A549 (cell line): ENCODE measurements around the gene NR2C2. TPM values are rescaled to one million over a fixed set of nuclear protein-coding genes. Genes with fewer than 3 reads are reported as not detected.

Experiments used
- ATAC-seq, 2 experiments: fragments of 200-7000 bp in 1 of 2; fragments of >200 bp in 1 of 2; cut with Nextera tagmentation in 1 of 2; cut with Tn5 transposase in 1 of 2; 3 replicates each; pipeline versions ENCODE4 v1.8.0 to v1.9.1; 2018 to 2020; ENCODE audit warnings: mild to moderate bottlenecking in 1 of 2, moderate library complexity in 1 of 2
- CTCF ChIA-PET: fragments of 300-600 bp; sonication (Branson Sonifier 250); formaldehyde crosslinking; extraction: SDS; loops from one replicate; lab custom pipeline; 2021; ENCODE audit warnings: antibody characterized with exemption, inconsistent platforms; lab: Yijun Ruan, JAX
- POLR2A ChIA-PET: fragments of 350-600 bp; formaldehyde crosslinking; extraction: SDS; loops from one replicate; lab custom pipeline; 2021; ENCODE audit warnings: antibody characterized with exemption, inconsistent platforms; lab: Yijun Ruan, JAX
- DNase-seq, 2 experiments: peaks; one replicate each; pipeline versions ENCODE4 v3.0.0 to v3.0.0-alpha.2; 2011 to 2016; ENCODE audit warnings: low read depth in 1 of 2, low spot score in 1 of 2
- FAIRE-seq: peaks from 2 replicates; lab custom pipeline; 2011; peaks lifted over from hg19 to GRCh38; lab: Jason Lieb, UNC
- H3K27ac ChIP-seq, 2 experiments: fragments of >200 bp; sonication (Bioruptor Twin); formaldehyde crosslinking; 3 replicates each; pipeline ENCODE4 v1.5.1; 2016 to 2017
- H3K4me1 ChIP-seq: fragments of >200 bp; sonication (Bioruptor Twin); formaldehyde crosslinking; 3 replicates; pipeline ENCODE4 v1.6.1; 2016
- H3K4me2 ChIP-seq: fragments of >200 bp; sonication (Bioruptor Twin); formaldehyde crosslinking; 3 replicates; pipeline ENCODE4 v1.6.1; 2016
- H3K4me3 ChIP-seq: fragments of >200 bp; sonication (Bioruptor Twin); formaldehyde crosslinking; 3 replicates; pipeline ENCODE4 v1.5.1; 2016
- H3K9me3 ChIP-seq: fragments of >200 bp; sonication (Bioruptor Twin); formaldehyde crosslinking; 3 replicates; pipeline ENCODE4 v1.6.1; 2016
- CBX2 ChIP-seq: fragments of 200-600 bp; sonication (generic); IDR thresholded peaks from 2 replicates; pipeline ENCODE4 v1.6.1; 2016; ENCODE audit warnings: low read depth, mild to moderate bottlenecking, borderline replicate concordance
- CBX8 ChIP-seq: fragments of 200-600 bp; sonication (generic); IDR thresholded peaks from 2 replicates; pipeline ENCODE4 v1.6.1; 2016
- EP300 ChIP-seq, 2 experiments: fragments of >200 bp; sonication (Bioruptor Twin); formaldehyde crosslinking; IDR thresholded peaks; 2 replicates in 1 of 2; 3 replicates in 1 of 2; pipeline ENCODE4 v1.6.1; 2016 to 2017
- ESRRA ChIP-seq: fragments of 150-350 bp; IDR thresholded peaks from 2 replicates; pipeline ENCODE4 v1.6.1; 2014; ENCODE audit warnings: mild to moderate bottlenecking, low read length, borderline replicate concordance
- FOXS1 ChIP-seq: fragments of 250-450 bp; sonication (Bioruptor Pico); IDR thresholded peaks from 2 replicates; pipeline ENCODE4 v1.5.0; 2020; ENCODE audit warnings: mild to moderate bottlenecking, moderate library complexity
- GATA3 ChIP-seq: IDR thresholded peaks from 2 replicates; pipeline ENCODE4 v1.6.1; 2012; ENCODE audit warnings: borderline replicate concordance
- HOXB13 ChIP-seq: fragments of 250-450 bp; sonication (Bioruptor Pico); IDR thresholded peaks from 2 replicates; pipeline ENCODE4 v1.5.0; 2020; ENCODE audit warnings: low read depth, mild to moderate bottlenecking, moderate library complexity
- HOXB5 ChIP-seq: fragments of 250-450 bp; sonication (Bioruptor Pico); IDR thresholded peaks from 2 replicates; pipeline ENCODE4 v1.5.0; 2020; ENCODE audit warnings: mild to moderate bottlenecking, moderate library complexity
- MAZ ChIP-seq: fragments of 150-350 bp; IDR thresholded peaks from 2 replicates; pipeline ENCODE4 v1.6.1; 2014; ENCODE audit warnings: antibody characterized with exemption, low read depth, low read length, borderline replicate concordance
- NFE2L2 ChIP-seq: fragments of 150-350 bp; conservative IDR thresholded peaks from 2 replicates; pipeline ENCODE4 v1.6.1; 2014; ENCODE audit warnings: low read length
- NPAS2 ChIP-seq: fragments of 250-450 bp; sonication (Bioruptor Pico); IDR thresholded peaks from 2 replicates; pipeline ENCODE4 v1.8.0; 2022; ENCODE audit warnings: mild to moderate bottlenecking, moderate library complexity, borderline replicate concordance
- POLR2A ChIP-seq: IDR thresholded peaks from 2 replicates; pipeline ENCODE4 v1.6.1; 2012; ENCODE audit warnings: mild to moderate bottlenecking, low read length
- POLR2AphosphoS2 ChIP-seq: conservative IDR thresholded peaks from 2 replicates; pipeline ENCODE4 v1.6.1; 2012; ENCODE audit warnings: low read length, improper control_type of control experiment, inconsistent platforms
- RAD21 ChIP-seq, 2 experiments: fragments of >200 bp in 1 of 2; sonication (Bioruptor Twin) in 1 of 2; formaldehyde crosslinking in 1 of 2; IDR thresholded peaks in 1 of 2; conservative IDR thresholded peaks in 1 of 2; 2 replicates in 1 of 2; 3 replicates in 1 of 2; pipeline ENCODE4 v1.6.1; 2012 to 2018; ENCODE audit warnings: inconsistent platforms in 1 of 2
- RNF2 ChIP-seq: fragments of 200-600 bp; sonication (generic); IDR thresholded peaks from 2 replicates; pipeline ENCODE4 v1.6.1; 2016; ENCODE audit warnings: low read depth, mild to moderate bottlenecking, antibody characterized with exemption, moderate library complexity, borderline replicate concordance
- SMC3 ChIP-seq: fragments of >200 bp; sonication (Bioruptor Twin); formaldehyde crosslinking; IDR thresholded peaks from 3 replicates; pipeline ENCODE4 v1.6.1; 2018; ENCODE audit warnings: inconsistent platforms
- SREBF2 ChIP-seq: fragments of 450-650 bp; IDR thresholded peaks from 2 replicates; pipeline ENCODE4 v1.6.1; 2014; ENCODE audit warnings: mild to moderate bottlenecking, moderate library complexity
- ZFP36 ChIP-seq: fragments of 450-650 bp; IDR thresholded peaks from 2 replicates; pipeline ENCODE4 v1.6.1; 2014; ENCODE audit warnings: borderline replicate concordance; ENCODE audit not compliant: partially characterized antibody
- ZNF302 ChIP-seq: fragments of 250-450 bp; sonication (Bioruptor Pico); IDR thresholded peaks from 2 replicates; pipeline ENCODE4 v1.9.0; 2021; ENCODE audit warnings: inconsistent platforms, mild to moderate bottlenecking, moderate library complexity
- ZSCAN20 ChIP-seq: fragments of 250-450 bp; sonication (Bioruptor Pico); IDR thresholded peaks from 2 replicates; pipeline ENCODE4 v1.8.0; 2022; ENCODE audit warnings: mild to moderate bottlenecking, moderate library complexity
- WGBS: methylation state at CpG from one replicate; pipeline ENCODE4 v1.1.6; 2017; ENCODE audit errors: missing lambda C conversion rate; 5-methylcytosine and 5-hydroxymethylcytosine counted together
- polyA plus RNA-seq, 4 experiments: library from polyadenylated mRNA; depleted of rRNA in 3 of 4; stranded (reverse); fragments of >200 nt; fragmentation: RNase III in 1 of 4; extraction: RNeasy Plus Mini Kit Qiagen cat#74134 plus additional on column Dnase treatment in 1 of 4; gene quantifications; 2 replicates in 3 of 4; 3 replicates in 1 of 4; pipeline ENCODE4 v1.2.3, GENCODE V29; 2011 to 2017
- TF ChIP-seq, protein P1 (sequence below): fragments of 200-600 bp; sonication (generic); IDR thresholded peaks from 2 replicates; pipeline ENCODE4 v1.6.1; 2016; ENCODE audit warnings: antibody characterized with exemption, mild to moderate bottlenecking, moderate library complexity
- TF ChIP-seq, protein P2 (sequence below): IDR thresholded peaks from 2 replicates; pipeline ENCODE4 v1.6.1; 2012

Gene NR2C2
- polyA plus RNA-seq, 2 of the 4 experiments (the other 2 are of a cell fraction) = 14.6 to 20.2 TPM

DNA sequence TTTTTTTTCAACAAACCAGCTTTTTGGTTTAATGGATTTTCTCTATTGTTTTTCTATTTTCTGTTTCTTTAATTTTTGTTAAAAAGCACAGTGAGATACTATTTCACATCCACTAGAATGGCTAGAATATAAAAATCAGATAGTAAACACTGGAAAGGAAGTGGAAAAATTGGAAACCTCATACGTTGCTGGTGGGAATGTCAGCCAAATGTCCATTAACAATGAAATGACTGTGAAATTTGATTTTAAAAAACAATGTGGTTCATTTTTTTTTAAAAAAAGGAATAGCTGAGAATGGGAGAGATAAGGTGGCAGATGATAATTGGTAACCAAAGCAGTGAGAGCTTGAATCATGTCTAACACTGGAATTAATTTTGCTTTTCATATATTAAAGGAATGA is 19.9 kb downstream of the NR2C2 start:
- no peak for TF ChIP-seq HOXB5 (CRISPR knock-in tag)
- no peak for TF ChIP-seq POLR2A
- no peak for TF ChIP-seq CBX2
- no peak for TF ChIP-seq ZFP36
- TF ChIP-seq NFE2L2 = no peak
- no peak for TF ChIP-seq RNF2
- no peak for TF ChIP-seq ZSCAN20 (CRISPR knock-in tag)
- TF ChIP-seq EP300 (IDR thresholded peaks at IDR 0.05) = no peak
- no peak for TF ChIP-seq ZNF302 (CRISPR knock-in tag)
- TF ChIP-seq ESRRA = no peak
- TF ChIP-seq, protein P1, sequence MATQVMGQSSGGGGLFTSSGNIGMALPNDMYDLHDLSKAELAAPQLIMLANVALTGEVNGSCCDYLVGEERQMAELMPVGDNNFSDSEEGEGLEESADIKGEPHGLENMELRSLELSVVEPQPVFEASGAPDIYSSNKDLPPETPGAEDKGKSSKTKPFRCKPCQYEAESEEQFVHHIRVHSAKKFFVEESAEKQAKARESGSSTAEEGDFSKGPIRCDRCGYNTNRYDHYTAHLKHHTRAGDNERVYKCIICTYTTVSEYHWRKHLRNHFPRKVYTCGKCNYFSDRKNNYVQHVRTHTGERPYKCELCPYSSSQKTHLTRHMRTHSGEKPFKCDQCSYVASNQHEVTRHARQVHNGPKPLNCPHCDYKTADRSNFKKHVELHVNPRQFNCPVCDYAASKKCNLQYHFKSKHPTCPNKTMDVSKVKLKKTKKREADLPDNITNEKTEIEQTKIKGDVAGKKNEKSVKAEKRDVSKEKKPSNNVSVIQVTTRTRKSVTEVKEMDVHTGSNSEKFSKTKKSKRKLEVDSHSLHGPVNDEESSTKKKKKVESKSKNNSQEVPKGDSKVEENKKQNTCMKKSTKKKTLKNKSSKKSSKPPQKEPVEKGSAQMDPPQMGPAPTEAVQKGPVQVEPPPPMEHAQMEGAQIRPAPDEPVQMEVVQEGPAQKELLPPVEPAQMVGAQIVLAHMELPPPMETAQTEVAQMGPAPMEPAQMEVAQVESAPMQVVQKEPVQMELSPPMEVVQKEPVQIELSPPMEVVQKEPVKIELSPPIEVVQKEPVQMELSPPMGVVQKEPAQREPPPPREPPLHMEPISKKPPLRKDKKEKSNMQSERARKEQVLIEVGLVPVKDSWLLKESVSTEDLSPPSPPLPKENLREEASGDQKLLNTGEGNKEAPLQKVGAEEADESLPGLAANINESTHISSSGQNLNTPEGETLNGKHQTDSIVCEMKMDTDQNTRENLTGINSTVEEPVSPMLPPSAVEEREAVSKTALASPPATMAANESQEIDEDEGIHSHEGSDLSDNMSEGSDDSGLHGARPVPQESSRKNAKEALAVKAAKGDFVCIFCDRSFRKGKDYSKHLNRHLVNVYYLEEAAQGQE = no peak
- TF ChIP-seq POLR2AphosphoS2 = no peak
- TF ChIP-seq FOXS1 (CRISPR knock-in tag) = no peak
- no peak for TF ChIP-seq SMC3
- TF ChIP-seq NPAS2 (CRISPR knock-in tag) = no peak
- no peak for TF ChIP-seq GATA3
- TF ChIP-seq MAZ = no peak
- TF ChIP-seq HOXB13 (CRISPR knock-in tag) = no peak
- TF ChIP-seq, all 56 proteins: peak for 0
- H3K4me3 ChIP-seq = no peak overlapping the region
- no peak for FAIRE-seq
- H3K9me3 ChIP-seq = peaks cover 6% of the 10 kb centered on the region; the same call in 2 of the 3 replicates
- POLR2A ChIA-PET = interaction anchor here (1.2 kb wide), 1 partner anchor 19 kb away, joined by 3 read pairs; no protein-coding TSS in a partner anchor
- CTCF ChIA-PET = interaction anchor here (1.6 kb wide), 1 partner anchor 41 kb away, joined by 4 read pairs; no protein-coding TSS in a partner anchor
- H3K27ac ChIP-seq = no peak overlapping the region
- no peak for ATAC-seq
- WGBS = 85% methylated on average over 1 of the region's 1 CpG
- DNase-seq = no peak
- no peak overlapping the region for H3K4me2 ChIP-seq
- no peaks in the 10 kb centered on the region for H3K4me1 ChIP-seq

GRCh38 chr3:14969671-14970070 is 22.3 kb downstream of the NR2C2 start:
- Histone ChIP-seq H3K9me3 (peaks cover 6% of the 10 kb centered on the region; the same call in 2 of the 3 replicates), H3K4me2 (no peak overlapping the region), H3K27ac (no peak overlapping the region), H3K4me3 (no peak overlapping the region), H3K4me1 (no peaks in the 10 kb centered on the region)
- ChIA-PET CTCF (no interaction called here), POLR2A (interaction anchor here (0.6 to 0.7 kb wide), 2 partner anchors 21 to 23 kb away, joined by 4 read pairs; no protein-coding TSS in a partner anchor)
- DNase-seq (no peak), FAIRE-seq (no peak), ATAC-seq (no peak)
- TF ChIP-seq CBX8 = no peak
- TF ChIP-seq, protein P2, sequence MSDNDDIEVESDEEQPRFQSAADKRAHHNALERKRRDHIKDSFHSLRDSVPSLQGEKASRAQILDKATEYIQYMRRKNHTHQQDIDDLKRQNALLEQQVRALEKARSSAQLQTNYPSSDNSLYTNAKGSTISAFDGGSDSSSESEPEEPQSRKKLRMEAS = no peak
- WGBS = 100% methylated on average over 1 of the region's 1 CpG

DNA sequence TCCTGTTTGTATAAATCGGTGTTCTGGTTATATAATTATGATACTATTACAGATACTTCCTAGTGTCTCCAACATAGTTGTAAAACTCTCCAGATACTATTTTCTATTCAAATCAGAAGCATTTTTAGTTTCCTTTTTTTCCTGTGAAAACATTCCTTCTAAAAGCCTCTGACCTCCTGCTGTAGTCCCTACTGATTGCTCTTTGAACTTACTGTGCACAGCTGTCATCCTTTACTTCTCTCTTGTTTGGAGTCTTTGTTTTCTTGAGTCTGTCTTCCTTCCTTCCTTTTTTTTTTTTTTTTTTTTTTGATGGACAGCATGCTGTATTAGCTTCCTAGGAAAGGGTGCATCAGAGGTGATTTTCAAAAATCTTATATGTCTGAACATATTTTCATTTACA is 28.9 kb downstream of the NR2C2 start:
- 87% methylated on average over 1 of the region's 1 CpG for WGBS
- no peaks in the 10 kb centered on the region for H3K9me3 ChIP-seq
- no peak overlapping the region for H3K4me3 ChIP-seq
- ChIA-PET CTCF (no interaction called here), POLR2A (no interaction called here)
- no peak for ATAC-seq
- TF ChIP-seq RAD21 (conservative IDR thresholded peaks at IDR 0.05 in 1 of 2, IDR thresholded peaks at IDR 0.05 in 1 of 2) (no peak), SREBF2 (no peak)
- TF ChIP-seq, all 56 proteins: peak for 0
- no peak for FAIRE-seq
- no peak for DNase-seq
- H3K4me1 ChIP-seq = no peaks in the 10 kb centered on the region
- no peak overlapping the region for H3K4me2 ChIP-seq
- no peak overlapping the region for H3K27ac ChIP-seq
